LNCaP clone FGC (cell line): ENCODE data around the gene TLE5.

Experiments used
- DNase-seq: peaks from one replicate; pipeline ENCODE4 v3.0.0-alpha.2; 2011; ENCODE audit warnings: low read depth
- H3K4me3 ChIP-seq: 2 replicates; pipeline ENCODE4 v1.5.1; 2011; ENCODE audit warnings: mild to moderate bottlenecking, low read depth, low read length, control low read depth
- CTCF ChIP-seq: IDR thresholded peaks from 2 replicates; pipeline ENCODE4 v1.5.1; 2012; ENCODE audit warnings: mild to moderate bottlenecking; ENCODE audit not compliant: control insufficient read depth, insufficient read depth; ENCODE audit errors: extremely low read depth

TLE5 gene

GRCh38 chr19:3106509-3107141, 44.3 kb upstream of the TLE5 start:
- DNase-seq, result no peak
- no peak for TF ChIP-seq CTCF
- no peak overlapping the region for H3K4me3 ChIP-seq

- no peak for DNase-seq
- TF ChIP-seq CTCF, result no peak
- H3K4me3 ChIP-seq, result no peak overlapping the region
Observed at GRCh38 chr19:3105641-3106508, 43.6 kb upstream of the TLE5 start.

- no peak overlapping the region for H3K4me3 ChIP-seq
- DNase-seq, result no peak
- no peak for TF ChIP-seq CTCF
Observed at GRCh38 chr19:3104708-3104983, 42.4 kb upstream of the TLE5 start.

GRCh38 chr19:3102239-3103140, 40.2 kb upstream of the TLE5 start:
- DNase-seq, result no peak
- TF ChIP-seq CTCF, result no peak
- no peak overlapping the region for H3K4me3 ChIP-seq

- no peak for DNase-seq
- no peak overlapping the region for H3K4me3 ChIP-seq
- no peak for TF ChIP-seq CTCF
Observed at GRCh38 chr19:3100747-3101730, 38.7 kb upstream of the TLE5 start.

GRCh38 chr19:3100331-3100730, 38.0 kb upstream of the TLE5 start:
- no peak for TF ChIP-seq CTCF
- DNase-seq, result no peak
- H3K4me3 ChIP-seq, result no peak overlapping the region
